ENCODE measurements around the gene HSPH1.
"Not testable (repeated sequence)": the region's sequence is repeated elsewhere in the genome, so short reads cannot be mapped to it uniquely, and the experiment has no call there.

The HSPH1 gene

DNA sequence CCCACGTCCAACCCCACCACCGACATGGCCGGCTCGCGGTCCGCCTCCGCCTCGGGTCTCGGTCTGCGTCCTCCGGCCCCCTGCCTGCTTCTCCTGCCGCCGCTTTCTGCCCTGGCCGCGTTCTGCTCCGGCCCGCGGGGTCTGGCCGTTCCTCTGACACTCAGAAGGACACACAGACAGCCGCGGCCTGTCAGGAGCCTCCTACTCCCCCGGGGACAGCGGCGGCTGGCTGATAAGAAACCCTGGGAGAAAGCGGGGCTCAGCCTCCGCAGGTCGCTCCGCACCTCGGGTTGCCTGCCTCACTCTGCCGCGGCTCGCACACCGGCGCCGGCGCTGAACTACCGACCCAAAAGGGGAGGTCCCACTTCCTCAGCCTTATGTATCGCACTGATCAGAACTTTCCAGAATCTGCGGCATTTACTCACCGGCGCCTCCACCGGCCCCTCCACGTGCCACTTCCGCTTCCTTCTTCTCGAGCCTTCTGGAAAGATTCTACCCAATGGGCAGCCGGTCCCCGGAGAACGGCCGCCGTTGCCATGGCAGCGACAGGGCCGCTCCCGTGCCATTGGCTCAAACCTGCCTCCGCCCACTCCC, at the start of gene HSPH1:
Gene HSPH1 (minus strand): TSS at position 348 of the 594 bp plus-strand sequence. CDS start 322 bp downstream, at position 26.
- DNase-seq = peak; percentile 100

DNA sequence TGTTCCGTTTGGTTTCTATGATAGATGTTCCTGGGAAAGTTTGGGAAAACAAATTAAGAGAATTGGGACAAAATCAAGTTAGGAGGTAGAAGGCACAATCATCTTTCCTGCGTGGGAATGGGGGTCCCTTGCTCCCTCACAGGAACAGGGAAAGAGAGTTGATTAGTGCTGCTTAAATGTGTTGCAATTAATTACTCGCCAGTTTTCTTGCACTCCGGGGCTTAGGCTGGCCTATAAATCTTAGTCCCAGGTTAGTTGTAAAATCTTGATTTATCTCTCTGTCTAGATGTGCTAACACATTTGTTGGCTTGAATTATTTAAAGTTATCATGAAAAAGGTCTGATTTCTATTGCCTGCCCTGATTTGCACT, 48.1 kb upstream of the HSPH1 start:
- DNase-seq = no peak

DNA sequence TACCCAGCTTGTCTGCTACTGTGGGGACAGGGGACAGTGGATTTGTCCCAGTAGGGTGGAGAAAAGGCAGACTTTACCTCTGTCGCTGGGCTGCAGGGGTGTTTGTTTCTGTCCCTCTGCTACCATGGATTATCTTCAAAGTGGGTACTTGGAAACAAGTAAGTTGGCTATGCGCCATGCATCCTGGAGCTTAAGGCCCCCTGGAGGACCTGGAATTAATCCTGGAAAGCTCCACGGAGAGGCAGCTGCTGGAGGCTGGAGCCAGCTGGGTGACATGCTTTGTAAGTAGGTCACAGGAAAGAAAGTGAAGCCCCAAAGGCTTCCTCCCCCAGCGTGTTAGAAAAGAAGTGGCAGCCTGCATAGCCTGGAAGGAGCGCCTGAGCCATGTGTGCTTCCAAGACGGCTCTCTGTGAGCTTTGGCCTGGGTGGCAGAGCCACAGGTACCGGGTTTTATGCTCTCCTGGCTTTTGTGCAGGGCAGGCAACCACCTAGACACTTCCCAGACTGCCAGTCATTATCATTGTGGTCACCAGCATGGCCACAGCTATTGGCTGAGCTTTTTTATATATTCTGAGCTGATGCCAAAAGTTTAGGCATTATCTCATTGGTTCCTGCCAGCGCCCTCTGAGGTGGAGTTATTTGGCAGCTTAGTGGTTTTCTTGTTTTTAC, 47.6 kb upstream of the HSPH1 start:
- DNase-seq = no peak

DNA sequence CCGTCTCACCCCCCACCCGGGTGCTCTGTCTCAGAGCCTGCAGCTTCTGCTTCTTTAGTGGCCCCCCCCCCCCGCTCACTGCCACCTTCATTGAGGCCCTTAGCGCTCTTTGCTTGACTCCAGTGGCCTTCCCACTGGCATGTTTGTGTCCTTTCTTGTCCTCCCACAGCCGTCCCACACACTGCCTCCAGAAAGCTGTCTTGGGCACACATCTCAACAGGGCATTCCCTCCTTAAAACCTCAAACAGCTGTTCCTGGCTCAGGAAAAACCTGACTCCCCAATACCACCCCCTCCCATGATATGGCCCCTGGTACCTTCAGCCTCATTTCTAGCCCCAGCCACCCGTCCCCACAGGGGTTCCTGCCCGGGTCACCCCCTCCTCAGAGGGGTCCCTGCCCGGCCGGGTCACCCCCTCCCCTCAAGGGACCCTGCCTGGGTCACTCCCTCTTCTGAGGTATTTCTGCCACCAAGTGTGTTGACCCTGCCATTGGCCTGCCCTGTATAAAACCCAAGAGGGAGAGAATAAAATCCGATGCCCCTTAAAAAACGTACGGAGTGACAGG, 46.9 kb upstream of the HSPH1 start:
- no peak for DNase-seq

DNA sequence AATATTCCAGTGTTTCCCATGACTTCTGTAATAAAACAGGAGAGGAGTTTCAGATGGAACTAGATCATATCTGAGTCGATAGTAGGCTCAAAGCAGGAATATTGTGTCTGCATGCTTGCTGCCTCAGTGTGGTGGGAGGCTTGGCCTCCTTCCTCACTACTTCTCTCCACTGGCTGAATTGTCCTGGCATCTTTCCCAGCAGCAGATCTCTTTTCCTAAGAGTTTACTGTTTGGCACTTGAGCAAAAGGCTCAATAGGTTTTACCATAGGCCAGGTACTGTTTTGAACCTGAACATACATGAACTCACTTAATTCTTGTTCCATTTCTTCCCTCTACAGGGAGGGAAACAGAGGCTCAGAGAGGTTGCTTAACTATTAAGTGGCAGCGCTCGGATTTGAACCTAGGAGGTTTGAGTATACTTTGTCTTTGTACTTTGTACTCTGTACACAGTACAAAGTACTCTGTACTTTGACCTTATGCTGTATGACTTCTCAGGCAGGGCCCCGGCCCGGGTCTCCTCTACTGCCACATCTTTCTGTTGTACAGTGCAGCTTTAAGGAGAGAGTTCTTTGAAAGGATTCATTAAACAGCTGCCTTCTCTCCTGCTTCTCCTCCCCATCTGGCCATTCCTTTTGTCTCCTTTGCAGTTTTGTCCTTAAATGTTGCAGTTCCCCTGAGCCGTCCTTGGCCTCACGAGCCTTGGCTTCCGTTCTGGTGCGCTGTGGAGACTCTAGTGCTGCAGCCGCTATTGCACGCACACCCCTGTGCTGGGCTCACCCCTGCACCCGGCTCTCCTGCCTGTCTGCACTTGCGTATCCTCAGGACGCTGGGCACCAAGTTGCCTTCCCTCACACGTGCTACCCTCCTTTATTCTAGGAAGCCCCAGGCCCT, 46.2 kb upstream of the HSPH1 start:
- DNase-seq = no peak

DNA sequence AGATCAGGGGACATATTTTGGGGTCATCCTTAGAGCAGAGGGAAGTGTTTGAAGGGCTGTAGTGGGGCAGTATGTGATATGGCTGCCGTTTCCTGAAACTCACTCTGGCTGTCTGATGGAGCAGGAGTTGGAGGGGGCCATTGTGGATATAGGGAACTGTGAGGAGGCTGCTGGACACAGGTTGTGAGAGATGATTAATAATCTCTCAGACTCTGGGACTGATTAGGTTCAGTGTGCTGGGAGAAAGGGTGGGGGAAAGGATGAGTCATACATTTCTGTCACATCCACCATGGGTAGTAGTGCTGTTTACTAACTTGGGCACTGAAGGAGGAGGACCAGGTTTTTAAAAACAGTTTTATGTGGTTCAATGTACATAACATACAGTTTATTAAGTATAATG, 42.9 kb upstream of the HSPH1 start:
- DNase-seq = peak; percentile 59

DNA sequence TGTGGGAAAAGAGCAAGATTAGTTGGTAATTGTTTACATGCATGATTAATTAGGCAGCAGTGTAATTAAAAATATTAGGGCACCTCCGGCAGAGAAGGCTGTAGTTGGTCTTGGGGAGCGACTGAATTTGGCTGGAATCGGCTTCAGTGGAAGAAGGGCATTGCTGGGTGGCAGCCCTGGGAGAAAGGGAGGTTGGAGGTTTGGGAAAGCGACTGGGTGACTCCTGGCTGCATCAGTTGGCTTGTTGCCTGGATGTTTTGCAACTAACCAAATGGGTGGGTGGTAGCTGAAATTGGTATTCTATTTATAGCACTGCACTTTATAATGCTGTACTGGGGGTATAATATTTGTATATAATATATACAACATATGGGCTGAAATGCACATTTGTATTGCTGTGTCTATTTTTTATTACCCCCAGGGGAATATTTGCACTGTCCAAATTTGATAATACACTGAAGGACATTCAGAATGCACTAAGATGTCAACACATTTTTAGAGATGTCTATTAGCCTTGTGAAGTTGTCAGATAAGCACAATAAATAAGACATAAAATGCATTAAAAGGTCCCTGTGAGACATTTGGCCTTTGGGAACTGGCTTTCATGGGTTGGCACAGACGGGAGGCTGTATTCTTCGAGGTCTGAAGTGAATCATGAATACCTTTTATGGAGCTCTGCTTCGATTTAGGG, 39.8 kb upstream of the HSPH1 start:
- no peak for DNase-seq

DNA sequence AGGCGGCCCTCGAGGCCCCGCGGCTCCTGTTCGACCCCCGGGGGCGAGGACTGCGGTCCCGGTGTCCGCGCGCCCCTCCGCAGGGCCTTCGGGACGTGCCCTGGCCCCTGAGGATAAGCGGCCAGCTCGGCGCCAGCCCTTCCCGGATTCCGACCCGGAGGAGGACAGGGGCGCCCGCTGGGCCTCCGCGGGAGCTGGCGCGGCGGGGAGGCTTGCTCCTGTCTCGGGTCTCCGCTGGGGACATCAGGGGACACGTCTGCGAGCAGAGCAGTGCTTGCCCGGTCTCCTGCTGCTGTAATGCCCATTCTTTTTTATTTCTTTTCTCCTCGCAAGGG, 38.9 kb upstream of the HSPH1 start:
- DNase-seq = peak; percentile 47

DNA sequence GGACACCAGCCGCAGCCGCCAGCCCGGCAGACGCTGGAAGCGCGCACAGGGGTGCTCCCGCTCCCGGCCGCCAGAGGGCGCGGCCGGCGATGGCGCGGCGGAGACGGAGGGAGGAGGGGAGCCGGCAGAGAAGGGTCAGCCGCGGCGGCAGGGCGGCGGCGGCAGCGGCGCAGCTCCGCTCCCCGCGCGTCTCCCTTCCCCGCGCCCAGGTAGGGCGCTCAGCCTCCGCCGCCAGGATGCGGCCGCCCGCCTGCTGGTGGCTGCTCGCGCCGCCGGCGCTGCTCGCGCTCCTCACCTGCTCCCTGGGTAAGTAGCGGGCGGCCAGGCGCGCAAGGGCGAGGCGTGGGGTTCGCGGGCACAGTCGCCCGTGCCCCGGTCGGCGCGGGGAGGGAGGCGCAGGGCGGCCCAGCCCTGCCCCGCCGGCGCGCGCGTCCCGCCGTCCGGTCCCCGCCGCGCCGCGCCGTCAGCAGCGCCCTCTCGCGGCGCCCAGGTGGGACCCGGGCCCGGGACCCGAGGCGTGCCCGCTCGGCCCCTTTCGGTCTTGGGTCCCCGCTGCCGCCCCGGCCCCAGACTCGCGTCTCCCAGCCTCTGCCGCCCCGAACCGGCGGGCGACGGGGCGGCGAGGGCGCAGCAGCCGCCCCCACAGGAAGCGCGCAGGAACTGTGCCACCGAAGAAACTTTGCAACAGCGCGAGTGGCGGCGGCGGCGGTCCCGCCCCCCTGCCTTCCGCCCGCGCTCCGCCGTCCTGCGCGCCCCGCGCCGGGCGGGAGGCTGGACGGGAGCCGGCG, 38.3 kb upstream of the HSPH1 start, which contains the start of gene B3GLCT:
Gene B3GLCT (plus strand): TSS at position 127 of the 788 bp plus-strand sequence. CDS start 110 bp downstream, at position 237.
- DNase-seq = peak; percentile 88

DNA sequence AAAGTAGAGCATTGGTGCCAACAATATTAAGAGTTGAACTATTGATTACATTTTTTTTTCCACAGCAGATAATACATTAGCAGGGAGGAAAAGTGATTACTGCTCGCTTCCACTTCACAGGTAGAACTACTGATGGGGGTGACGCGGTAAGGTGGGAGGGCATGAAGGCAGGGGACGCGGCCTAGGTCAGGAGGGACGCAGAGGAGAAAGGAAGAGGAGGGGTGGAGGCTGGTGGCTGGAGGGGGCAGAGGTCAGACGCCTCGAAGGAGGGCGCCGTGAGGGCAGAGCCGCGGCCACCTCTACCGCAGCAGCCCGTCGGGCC, 37.8 kb upstream of the HSPH1 start:
- no peak for DNase-seq

DNA sequence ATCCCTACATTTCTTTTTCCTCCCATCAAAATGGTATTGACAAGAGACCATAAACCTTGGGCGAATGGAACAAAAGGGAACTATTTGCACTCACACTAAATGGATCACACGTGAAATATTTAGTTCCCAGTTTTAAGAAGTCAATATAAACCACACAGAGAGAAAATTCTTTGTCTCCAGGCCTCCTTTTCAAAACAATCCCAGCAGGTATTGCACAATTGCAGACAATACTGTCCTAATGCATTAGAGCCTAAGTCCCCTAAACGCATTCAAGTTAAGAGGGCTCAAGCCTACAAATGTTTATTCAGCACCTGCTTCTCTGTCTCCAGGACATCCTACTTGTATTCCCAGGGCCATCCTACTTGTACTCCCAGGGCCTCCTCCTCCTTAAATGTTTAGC, 36.8 kb upstream of the HSPH1 start:
- DNase-seq = no peak

DNA sequence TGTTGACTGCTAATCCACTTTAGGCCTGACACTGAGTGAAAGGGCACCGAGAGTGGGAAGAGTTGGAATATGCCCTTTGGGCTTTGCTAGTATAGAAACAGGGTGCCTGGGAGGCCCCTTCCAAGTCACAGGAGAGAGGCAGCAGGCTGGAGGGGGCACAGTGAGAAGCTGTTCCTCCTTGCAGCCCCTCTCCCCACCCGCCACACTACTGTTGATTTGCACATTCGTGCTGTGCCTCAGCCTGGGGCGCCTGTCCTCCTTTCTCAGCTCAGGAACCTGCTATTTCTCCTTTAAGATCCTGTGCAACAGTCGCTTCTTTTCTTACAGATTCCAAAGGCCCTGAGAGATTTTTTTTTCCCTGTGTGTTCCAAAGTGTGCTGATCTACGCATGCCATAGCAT, 35.3 kb upstream of the HSPH1 start:
- no peak for DNase-seq

DNA sequence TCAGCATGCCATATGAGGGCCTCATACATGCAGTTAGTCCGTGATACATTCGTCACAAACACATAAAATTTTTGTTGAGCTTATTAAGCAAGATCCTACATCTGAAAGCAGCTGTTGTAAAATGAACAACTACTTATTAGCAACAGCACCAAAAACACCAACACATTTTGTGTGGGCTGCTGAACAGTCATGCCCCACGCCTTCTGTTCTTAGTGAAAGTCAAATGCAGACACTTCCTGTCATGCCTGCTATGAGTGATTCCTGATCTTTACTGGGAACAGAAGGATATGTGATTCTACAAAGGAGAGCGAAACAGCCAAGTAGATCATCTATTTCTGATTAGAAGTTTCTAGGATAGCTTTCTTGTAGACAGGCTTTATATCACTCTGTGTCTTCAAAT, 33.9 kb upstream of the HSPH1 start:
- DNase-seq = no peak

DNA sequence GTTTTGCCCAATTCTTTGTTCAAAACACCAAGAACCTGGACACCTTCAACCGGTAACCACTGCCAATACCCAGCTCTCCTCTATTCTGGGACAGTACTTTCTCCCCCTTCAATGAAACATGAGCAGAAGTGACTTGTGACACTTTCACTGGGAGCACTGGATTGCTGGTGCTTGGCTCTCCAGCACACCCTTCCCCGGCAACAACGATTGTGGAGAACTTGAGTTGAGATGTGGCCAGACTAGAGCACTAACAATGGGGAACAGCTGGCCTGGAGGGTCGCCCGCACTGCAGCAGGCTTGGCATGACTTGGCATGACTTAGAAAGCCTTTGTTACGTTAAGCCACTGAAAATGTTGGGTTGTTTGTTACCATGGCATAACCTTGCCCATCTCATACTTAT, 30.6 kb upstream of the HSPH1 start:
- no peak for DNase-seq

DNA sequence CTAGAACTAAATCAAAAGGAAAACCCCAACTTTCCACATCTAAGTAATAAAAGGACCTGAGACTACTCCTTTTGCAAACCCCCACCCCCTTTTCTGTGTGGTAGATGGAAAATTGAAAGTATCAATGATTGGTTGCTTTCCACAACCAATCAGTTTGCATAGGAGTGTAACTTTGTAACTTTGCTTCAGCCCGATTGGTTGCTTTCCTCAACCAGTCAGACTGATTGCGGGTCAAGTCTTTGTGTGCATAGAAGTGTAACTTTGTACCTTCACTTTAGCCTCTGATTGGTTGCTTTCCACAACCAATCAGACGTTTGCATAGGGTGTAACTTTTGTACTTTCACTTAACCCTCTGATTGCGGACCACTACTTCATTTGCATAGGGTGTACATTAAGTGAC, 30.0 kb upstream of the HSPH1 start:
- DNase-seq = no peak

DNA sequence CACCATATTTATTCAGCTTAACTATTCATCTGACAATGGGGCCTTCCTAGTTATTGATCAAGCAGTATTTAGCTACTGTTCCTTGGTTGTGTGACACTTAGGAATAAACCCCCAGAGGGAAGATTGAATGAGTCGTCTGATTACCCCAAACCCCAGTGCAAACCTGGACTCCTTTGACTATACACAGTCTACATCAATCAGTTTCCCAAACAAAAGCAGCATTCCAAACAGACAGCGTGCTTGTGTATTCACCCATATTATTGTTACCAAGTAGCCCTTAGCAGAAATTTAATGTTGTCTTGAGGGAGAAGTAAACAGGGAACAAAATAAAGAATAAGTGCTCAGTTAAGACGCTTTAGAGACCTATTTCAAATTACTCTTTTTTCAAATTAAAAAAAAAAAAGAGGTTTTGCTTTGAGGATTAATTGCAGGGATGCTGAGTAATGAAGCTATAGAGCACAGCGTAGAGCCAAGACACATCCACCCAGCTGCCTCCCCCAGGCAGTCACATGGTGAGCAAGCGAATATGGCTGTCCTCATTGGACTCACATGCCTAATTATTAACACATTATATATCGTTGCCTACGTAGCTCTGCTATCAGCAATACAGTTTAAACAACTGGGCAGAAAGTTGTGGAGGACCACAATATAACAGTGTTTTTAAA, 23.4 kb upstream of the HSPH1 start:
- DNase-seq = no peak

DNA sequence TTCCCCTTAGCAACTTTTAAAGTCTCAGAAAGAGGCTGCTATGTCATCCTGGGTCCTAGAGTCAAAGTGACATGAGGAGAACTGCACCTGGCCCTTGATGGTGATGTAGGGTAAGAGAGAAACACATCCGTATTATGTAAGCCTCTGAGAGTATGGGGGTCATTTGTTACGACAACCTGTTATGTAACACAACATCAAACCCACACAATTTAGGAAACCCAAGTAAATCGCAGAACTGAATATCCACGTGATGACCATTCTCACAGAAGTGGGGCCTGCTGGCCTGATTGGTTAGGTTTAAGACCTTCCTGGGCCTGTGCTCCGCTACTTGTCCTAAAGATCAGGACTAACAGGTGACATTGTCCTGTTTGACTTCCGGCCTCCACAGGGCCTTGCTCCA, 22.7 kb upstream of the HSPH1 start:
- no peak for DNase-seq

DNA sequence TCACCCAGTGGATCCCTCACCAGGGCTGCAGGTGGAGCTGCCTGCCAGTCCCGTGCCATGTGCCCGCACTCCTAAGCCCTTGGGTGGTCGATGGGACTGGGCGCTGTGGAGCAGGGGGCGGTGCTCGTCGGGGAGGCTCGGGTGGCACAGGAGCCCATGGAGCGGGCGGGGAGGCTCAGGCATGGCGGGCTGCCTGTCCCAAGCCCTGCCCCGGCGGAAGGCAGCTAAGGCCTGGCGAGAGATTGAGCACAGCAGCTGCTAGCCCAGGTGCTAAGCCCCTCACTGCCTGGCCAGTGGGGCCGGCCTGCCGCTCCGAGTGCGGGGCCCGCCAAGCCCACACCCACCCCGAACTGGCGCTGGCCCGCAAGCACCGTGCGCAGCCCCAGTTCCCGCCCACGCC, 21.3 kb upstream of the HSPH1 start:
- DNase-seq = no peak

DNA sequence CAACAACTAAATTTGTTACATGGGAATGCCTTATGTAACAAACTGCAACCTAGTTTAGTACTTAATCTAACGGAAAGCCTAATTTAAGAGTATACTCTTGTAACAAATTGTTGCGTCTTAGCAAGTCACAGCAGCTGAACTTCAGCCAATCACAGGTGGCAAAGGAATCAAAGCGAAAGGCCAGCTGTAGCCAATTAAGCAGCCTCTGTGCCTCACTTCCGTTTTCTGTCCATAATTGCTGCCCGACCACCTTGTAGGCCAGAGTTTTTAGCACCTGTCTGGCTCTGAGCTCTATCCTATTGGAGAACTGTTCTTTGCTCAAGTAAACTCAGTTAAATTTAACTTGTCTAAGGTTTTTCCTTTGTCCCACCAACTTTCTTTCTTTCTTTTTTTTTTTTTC, 18.1 kb upstream of the HSPH1 start:
- no peak for DNase-seq

DNA sequence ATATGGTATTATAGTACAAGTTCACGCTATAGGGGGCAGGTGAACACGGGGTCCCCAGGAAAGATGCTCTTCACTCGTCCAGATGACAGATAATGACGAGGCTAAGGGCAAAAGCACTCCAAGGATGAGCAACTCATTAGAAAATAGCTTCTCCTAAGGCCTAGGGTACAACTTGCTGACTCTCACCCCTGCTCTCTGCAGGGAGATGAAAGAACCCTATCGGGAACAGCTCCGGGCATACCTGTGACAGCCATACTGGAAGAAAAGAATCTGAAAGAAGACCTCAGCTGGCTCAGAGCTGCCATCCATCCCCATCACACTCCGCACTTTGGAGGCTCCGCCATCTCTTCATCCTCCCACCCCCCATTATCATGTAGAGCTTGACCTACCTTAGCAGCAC, 17.5 kb upstream of the HSPH1 start:
- DNase-seq = no peak

DNA sequence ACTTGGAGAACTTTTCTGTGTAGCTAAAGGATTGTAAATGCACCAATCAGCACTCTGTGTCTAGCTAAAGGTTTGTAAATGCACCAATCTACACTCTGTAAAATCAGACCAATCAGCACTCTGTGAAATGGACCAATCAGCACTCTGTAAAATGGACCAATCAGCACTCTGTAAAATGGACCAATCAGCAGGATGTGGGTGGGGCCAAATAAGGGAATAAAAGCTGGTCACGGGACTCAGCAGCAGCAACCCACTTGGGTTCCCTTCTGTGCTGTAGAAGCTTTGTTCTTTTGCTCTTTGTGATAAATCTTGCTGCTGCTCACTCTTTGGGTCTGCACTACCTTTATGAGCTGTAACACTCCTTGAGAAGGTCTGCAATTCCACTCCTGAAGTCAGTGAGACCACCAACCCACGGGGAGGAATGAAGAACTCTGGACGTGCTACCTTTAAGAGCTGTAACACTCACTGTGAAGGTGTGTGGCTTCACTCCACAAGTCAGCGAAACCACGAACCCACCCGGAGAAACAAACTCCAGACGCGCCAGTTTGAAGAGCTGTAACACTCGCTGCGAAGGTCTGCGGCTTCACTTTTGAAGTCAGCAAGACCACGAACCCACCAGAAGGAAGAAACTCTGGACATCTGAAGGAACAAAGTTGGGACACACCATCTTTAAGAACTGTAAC, 16.2 kb upstream of the HSPH1 start:
- not testable (repeated sequence) for DNase-seq

All from activated CD4-positive, alpha-beta T cell treated with anti-CD3 and anti-CD28 coated beads, Interleukin-10, Interleukin-2, amounts not matched to agents 100 ng/mL and 50 ng/mL, durations not matched to agents 16 hours and 8 hours (primary cell).